GM21737 (cell line): ENCODE measurements around the gene MAGI3.
"Not testable (repeated sequence)": the region's sequence is repeated elsewhere in the genome, so short reads cannot be mapped to it uniquely, and the experiment has no call there.

Source experiments
- ATAC-seq: cut with Tn5 transposase; IDR thresholded peaks from one replicate; pipeline ENCODE4 v1.9.1; 2021; ENCODE audit warnings: mild to moderate bottlenecking, moderate library complexity; ENCODE audit not compliant: unreplicated experiment

MAGI3 gene

GRCh38 chr1:113508364-113509164 is 118.2 kb downstream of the MAGI3 start:
- no peak for ATAC-seq

- ATAC-seq, result not testable (repeated sequence)
These were observed 119.5 kb downstream of the MAGI3 start for GRCh38 chr1:113509766-113510165.

GRCh38 chr1:113511269-113511668 is 121.0 kb downstream of the MAGI3 start:
- ATAC-seq, result no peak

GRCh38 chr1:113515498-113515897 is 125.2 kb downstream of the MAGI3 start:
- no peak for ATAC-seq

GRCh38 chr1:113517346-113517745 is 127.0 kb downstream of the MAGI3 start:
- ATAC-seq, result no peak

- ATAC-seq, result no peak
These were observed 127.7 kb downstream of the MAGI3 start for GRCh38 chr1:113517983-113518382.

GRCh38 chr1:113519556-113519955 is 129.2 kb downstream of the MAGI3 start:
- ATAC-seq, result no peak

GRCh38 chr1:113530021-113530420 is 139.7 kb downstream of the MAGI3 start:
- ATAC-seq, result no peak

GRCh38 chr1:113531321-113531720 is 141.0 kb downstream of the MAGI3 start:
- no peak for ATAC-seq

- ATAC-seq, result no peak
These were observed 142.7 kb downstream of the MAGI3 start for GRCh38 chr1:113533061-113533460.

- no peak for ATAC-seq
These were observed 144.0 kb downstream of the MAGI3 start for GRCh38 chr1:113534130-113534817.

- no peak for ATAC-seq
These were observed 144.6 kb downstream of the MAGI3 start for GRCh38 chr1:113534875-113535274.

GRCh38 chr1:113536182-113536780 is 146.0 kb downstream of the MAGI3 start:
- no peak for ATAC-seq

GRCh38 chr1:113538225-113538624 is 147.9 kb downstream of the MAGI3 start:
- no peak for ATAC-seq

- no peak for ATAC-seq
These were observed 150.0 kb downstream of the MAGI3 start for GRCh38 chr1:113540335-113540734.

GRCh38 chr1:113541106-113541505 is 150.8 kb downstream of the MAGI3 start:
- ATAC-seq, result no peak

GRCh38 chr1:113542221-113542701 is 151.9 kb downstream of the MAGI3 start:
- ATAC-seq, result no peak

- no peak for ATAC-seq
These were observed 152.8 kb downstream of the MAGI3 start for GRCh38 chr1:113543110-113543509.

- no peak for ATAC-seq
These were observed 154.9 kb downstream of the MAGI3 start for GRCh38 chr1:113545210-113545609.

GRCh38 chr1:113545626-113546025 is 155.3 kb downstream of the MAGI3 start:
- no peak for ATAC-seq

- no peak for ATAC-seq
These were observed 161.4 kb downstream of the MAGI3 start for GRCh38 chr1:113551728-113552127.

GRCh38 chr1:113552244-113552643 is 161.9 kb downstream of the MAGI3 start:
- no peak for ATAC-seq
